Measurements from ENCODE around the gene FBXL13. TPM values are rescaled to one million over a fixed set of nuclear protein-coding genes. Genes with fewer than 3 reads are reported as not detected.

Gene FBXL13
- total and polyA plus RNA-seq, 2 experiments from 2014 or later: 1.2 to 2.5 TPM

DNA sequence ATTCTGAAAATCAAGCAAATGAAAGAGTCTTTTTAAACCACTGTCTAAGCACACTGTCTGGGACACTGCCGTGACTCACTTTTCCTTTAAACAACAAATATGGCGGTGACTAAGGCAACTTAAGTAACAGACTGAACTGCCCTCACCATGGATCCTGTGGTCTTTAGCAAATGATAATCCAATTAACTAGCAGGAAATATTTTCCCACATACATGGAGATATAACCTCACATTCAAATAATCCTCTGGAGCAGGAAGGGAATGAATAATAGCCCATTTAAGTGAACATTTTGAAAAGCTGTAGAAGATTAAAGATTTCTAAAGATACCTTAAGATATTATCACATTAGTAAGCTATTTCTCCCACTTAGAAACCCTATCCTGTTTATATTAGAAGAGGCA, 202.1 kb downstream of the FBXL13 start (continued):
- TF ChIP-seq, protein P1, sequence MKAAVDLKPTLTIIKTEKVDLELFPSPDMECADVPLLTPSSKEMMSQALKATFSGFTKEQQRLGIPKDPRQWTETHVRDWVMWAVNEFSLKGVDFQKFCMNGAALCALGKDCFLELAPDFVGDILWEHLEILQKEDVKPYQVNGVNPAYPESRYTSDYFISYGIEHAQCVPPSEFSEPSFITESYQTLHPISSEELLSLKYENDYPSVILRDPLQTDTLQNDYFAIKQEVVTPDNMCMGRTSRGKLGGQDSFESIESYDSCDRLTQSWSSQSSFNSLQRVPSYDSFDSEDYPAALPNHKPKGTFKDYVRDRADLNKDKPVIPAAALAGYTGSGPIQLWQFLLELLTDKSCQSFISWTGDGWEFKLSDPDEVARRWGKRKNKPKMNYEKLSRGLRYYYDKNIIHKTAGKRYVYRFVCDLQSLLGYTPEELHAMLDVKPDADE (IDR thresholded peaks at IDR 0.05): no peak
- no peak for TF ChIP-seq NANOG (IDR thresholded peaks at IDR 0.05; ENCODE audit: borderline replicate concordance)
- TF ChIP-seq, protein P2, sequence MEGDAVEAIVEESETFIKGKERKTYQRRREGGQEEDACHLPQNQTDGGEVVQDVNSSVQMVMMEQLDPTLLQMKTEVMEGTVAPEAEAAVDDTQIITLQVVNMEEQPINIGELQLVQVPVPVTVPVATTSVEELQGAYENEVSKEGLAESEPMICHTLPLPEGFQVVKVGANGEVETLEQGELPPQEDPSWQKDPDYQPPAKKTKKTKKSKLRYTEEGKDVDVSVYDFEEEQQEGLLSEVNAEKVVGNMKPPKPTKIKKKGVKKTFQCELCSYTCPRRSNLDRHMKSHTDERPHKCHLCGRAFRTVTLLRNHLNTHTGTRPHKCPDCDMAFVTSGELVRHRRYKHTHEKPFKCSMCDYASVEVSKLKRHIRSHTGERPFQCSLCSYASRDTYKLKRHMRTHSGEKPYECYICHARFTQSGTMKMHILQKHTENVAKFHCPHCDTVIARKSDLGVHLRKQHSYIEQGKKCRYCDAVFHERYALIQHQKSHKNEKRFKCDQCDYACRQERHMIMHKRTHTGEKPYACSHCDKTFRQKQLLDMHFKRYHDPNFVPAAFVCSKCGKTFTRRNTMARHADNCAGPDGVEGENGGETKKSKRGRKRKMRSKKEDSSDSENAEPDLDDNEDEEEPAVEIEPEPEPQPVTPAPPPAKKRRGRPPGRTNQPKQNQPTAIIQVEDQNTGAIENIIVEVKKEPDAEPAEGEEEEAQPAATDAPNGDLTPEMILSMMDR (conservative IDR thresholded peaks at IDR 0.05; ENCODE audit: low read depth in 2 of 2): no peak
- TF ChIP-seq, protein P3, sequence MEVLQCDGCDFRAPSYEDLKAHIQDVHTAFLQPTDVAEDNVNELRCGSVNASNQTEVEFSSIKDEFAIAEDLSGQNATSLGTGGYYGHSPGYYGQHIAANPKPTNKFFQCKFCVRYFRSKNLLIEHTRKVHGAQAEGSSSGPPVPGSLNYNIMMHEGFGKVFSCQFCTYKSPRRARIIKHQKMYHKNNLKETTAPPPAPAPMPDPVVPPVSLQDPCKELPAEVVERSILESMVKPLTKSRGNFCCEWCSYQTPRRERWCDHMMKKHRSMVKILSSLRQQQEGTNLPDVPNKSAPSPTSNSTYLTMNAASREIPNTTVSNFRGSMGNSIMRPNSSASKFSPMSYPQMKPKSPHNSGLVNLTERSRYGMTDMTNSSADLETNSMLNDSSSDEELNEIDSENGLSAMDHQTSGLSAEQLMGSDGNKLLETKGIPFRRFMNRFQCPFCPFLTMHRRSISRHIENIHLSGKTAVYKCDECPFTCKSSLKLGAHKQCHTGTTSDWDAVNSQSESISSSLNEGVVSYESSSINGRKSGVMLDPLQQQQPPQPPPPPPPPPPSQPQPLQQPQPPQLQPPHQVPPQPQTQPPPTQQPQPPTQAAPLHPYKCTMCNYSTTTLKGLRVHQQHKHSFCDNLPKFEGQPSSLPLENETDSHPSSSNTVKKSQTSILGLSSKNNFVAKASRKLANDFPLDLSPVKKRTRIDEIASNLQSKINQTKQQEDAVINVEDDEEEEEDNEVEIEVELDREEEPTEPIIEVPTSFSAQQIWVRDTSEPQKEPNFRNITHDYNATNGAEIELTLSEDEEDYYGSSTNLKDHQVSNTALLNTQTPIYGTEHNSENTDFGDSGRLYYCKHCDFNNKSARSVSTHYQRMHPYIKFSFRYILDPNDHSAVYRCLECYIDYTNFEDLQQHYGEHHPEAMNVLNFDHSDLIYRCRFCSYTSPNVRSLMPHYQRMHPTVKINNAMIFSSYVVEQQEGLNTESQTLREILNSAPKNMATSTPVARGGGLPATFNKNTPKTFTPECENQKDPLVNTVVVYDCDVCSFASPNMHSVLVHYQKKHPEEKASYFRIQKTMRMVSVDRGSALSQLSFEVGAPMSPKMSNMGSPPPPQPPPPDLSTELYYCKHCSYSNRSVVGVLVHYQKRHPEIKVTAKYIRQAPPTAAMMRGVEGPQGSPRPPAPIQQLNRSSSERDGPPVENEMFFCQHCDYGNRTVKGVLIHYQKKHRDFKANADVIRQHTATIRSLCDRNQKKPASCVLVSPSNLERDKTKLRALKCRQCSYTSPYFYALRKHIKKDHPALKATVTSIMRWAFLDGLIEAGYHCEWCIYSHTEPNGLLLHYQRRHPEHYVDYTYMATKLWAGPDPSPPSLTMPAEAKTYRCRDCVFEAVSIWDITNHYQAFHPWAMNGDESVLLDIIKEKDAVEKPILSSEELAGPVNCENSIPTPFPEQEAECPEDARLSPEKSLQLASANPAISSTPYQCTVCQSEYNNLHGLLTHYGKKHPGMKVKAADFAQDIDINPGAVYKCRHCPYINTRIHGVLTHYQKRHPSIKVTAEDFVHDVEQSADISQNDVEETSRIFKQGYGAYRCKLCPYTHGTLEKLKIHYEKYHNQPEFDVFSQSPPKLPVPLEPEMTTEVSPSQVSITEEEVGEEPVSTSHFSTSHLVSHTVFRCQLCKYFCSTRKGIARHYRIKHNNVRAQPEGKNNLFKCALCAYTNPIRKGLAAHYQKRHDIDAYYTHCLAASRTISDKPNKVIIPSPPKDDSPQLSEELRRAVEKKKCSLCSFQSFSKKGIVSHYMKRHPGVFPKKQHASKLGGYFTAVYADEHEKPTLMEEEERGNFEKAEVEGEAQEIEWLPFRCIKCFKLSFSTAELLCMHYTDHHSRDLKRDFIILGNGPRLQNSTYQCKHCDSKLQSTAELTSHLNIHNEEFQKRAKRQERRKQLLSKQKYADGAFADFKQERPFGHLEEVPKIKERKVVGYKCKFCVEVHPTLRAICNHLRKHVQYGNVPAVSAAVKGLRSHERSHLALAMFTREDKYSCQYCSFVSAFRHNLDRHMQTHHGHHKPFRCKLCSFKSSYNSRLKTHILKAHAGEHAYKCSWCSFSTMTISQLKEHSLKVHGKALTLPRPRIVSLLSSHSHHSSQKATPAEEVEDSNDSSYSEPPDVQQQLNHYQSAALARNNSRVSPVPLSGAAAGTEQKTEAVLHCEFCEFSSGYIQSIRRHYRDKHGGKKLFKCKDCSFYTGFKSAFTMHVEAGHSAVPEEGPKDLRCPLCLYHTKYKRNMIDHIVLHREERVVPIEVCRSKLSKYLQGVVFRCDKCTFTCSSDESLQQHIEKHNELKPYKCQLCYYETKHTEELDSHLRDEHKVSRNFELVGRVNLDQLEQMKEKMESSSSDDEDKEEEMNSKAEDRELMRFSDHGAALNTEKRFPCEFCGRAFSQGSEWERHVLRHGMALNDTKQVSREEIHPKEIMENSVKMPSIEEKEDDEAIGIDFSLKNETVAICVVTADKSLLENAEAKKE (CRISPR knock-in tag; IDR thresholded peaks at IDR 0.05): no peak

DNA sequence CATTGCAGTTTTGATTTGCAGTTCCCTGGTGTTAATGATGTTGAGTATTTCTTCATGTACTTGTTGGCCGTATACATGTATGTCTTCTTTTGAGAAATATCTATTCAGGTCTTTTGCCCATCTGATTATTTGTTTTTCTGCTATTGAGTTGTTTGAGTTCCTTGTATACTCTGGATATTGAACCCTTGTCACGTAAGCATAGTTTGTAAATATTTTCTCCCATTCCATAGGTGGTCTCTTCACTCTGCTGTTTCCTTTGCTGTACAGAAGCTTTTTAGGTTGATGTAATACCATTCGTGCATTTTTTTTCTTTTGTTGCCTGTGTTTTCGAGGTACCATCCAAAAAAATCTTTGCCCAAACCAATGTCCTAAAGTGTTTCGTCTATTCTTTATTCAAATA, 205.4 kb downstream of the FBXL13 start:
- Histone ChIP-seq H3K27me3 (ENCODE audit: insufficient read depth) (no peaks in the 10 kb centered on the region), H3K27ac (ENCODE audit: low read depth) (no peak overlapping the region), H3K4me2 (no peak overlapping the region), H4K20me1 (replicated peaks; ENCODE audit: insufficient read depth) (no peaks in the 10 kb centered on the region), H3K4me1 (ENCODE audit: insufficient read depth) (no peaks in the 10 kb centered on the region), H3K36me3 (ENCODE audit: insufficient read depth) (no peaks in the 10 kb centered on the region), H2AFZ (no peak overlapping the region), H3K9me2 (ENCODE audit: insufficient read depth) (no peaks in the 10 kb centered on the region), H3K79me2 (replicated peaks; ENCODE audit: insufficient read depth) (no peaks in the 10 kb centered on the region), H3F3A (replicated peaks; ENCODE audit: low read depth) (no peaks in the 10 kb centered on the region), H3K4me3 (no peak overlapping the region)
- Mint-ChIP-seq H3K27ac (no peak overlapping the region), H3K27me3 (ENCODE audit: insufficient read depth, low read depth, poor library complexity) (no peaks in the 10 kb centered on the region), H3K4me1 (no peaks in the 10 kb centered on the region), H3K9me3 (no peaks in the 10 kb centered on the region), H3K4me3 (no peak overlapping the region), H3K36me3 (ENCODE audit: low read depth) (no peaks in the 10 kb centered on the region; the same call in 2 of the 3 replicates)
- no peak for DNase-seq (ENCODE audit: low spot score)
- ATAC-seq: no peak
- TF ChIP-seq POLR2AphosphoS5 (IDR thresholded peaks at IDR 0.05; ENCODE audit: low read depth) (no peak), CREB1 (CRISPR knock-in tag; IDR thresholded peaks at IDR 0.05; ENCODE audit: low read depth) (no peak)
- TF ChIP-seq, protein P1 (IDR thresholded peaks at IDR 0.05): no peak

Measured in GM23338 (cell line).